MM.1S (cell line): ENCODE measurements around the gene NUDC.

ENCODE experiments used
- DNase-seq: peaks from one replicate; pipeline ENCODE4 v3.0.0-alpha.2; 2015
- H2AFZ ChIP-seq: fragments of 300-600 bp; sonication (generic); 2 replicates; pipeline ENCODE4 v1.6.0; 2016; ENCODE audit warnings: antibody characterized with exemption, low read length
- H3F3A ChIP-seq: fragments of 300-600 bp; sonication (generic); 2 replicates; pipeline ENCODE4 v1.6.1; 2016; ENCODE audit warnings: mild to moderate bottlenecking, antibody characterized with exemption, low read length, moderate library complexity, mixed read lengths; ENCODE audit not compliant: insufficient read depth
- H3K27ac ChIP-seq: fragments of 300-600 bp; sonication (generic); 2 replicates; pipeline ENCODE4 v1.5.1; 2016; ENCODE audit warnings: mild to moderate bottlenecking, low read length
- H3K27me3 ChIP-seq: fragments of 300-600 bp; sonication (generic); replicated peaks from 2 replicates; pipeline ENCODE4 v1.6.0; 2016; ENCODE audit warnings: low read length; ENCODE audit not compliant: insufficient read depth
- H3K36me3 ChIP-seq: fragments of 300-600 bp; sonication (generic); replicated peaks from 2 replicates; pipeline ENCODE4 v1.6.1; 2016; ENCODE audit warnings: mild to moderate bottlenecking, low read length, mixed read lengths; ENCODE audit not compliant: insufficient read depth
- H3K4me1 ChIP-seq: fragments of 300-600 bp; sonication (generic); 2 replicates; pipeline ENCODE4 v1.6.1; 2016; ENCODE audit warnings: low read length, mixed read lengths
- H3K4me2 ChIP-seq: fragments of 300-600 bp; sonication (generic); 2 replicates; pipeline ENCODE4 v1.6.0; 2016; ENCODE audit warnings: low read depth, low read length
- H3K4me3 ChIP-seq: fragments of 300-600 bp; sonication (generic); 2 replicates; pipeline ENCODE4 v1.5.1; 2016; ENCODE audit warnings: low read length, mixed read lengths
- H3K79me2 ChIP-seq: fragments of 300-600 bp; sonication (generic); 2 replicates; pipeline ENCODE4 v1.6.1; 2016; ENCODE audit warnings: mixed run types, low read length, mixed read lengths
- H3K9ac ChIP-seq: fragments of 300-600 bp; sonication (generic); 2 replicates; pipeline ENCODE4 v1.6.1; 2016; ENCODE audit warnings: low read length, mixed read lengths
- H3K9me2 ChIP-seq: fragments of 300-600 bp; sonication (generic); replicated peaks from 2 replicates; pipeline ENCODE4 v1.6.1; 2016; ENCODE audit warnings: mild to moderate bottlenecking, low read length, mixed read lengths; ENCODE audit not compliant: insufficient read depth
- H3K9me3 ChIP-seq: fragments of 300-600 bp; sonication (generic); replicated peaks from 2 replicates; pipeline ENCODE4 v1.6.1; 2016; ENCODE audit warnings: mild to moderate bottlenecking, low read length, mixed read lengths; ENCODE audit not compliant: insufficient read depth
- H4K20me1 ChIP-seq: fragments of 300-600 bp; sonication (generic); 2 replicates; pipeline ENCODE4 v1.6.1; 2016; ENCODE audit warnings: mild to moderate bottlenecking, low read length, moderate library complexity, mixed read lengths; ENCODE audit not compliant: insufficient read depth
- EZH2 ChIP-seq: fragments of 300-600 bp; sonication (generic); optimal IDR thresholded peaks from 2 replicates; pipeline ENCODE3; 2017; ENCODE audit warnings: low read depth, mild to moderate bottlenecking, antibody characterized with exemption, low read length, mixed read lengths
- EZH2phosphoT487 ChIP-seq: fragments of 300-600 bp; sonication (generic); IDR thresholded peaks from 2 replicates; pipeline ENCODE4 v1.6.1; 2018; ENCODE audit warnings: antibody characterized with exemption, low read length
- TF ChIP-seq, protein P1 (sequence below): fragments of 300-600 bp; sonication (generic); IDR thresholded peaks from 2 replicates; pipeline ENCODE4 v1.5.1; 2016; ENCODE audit warnings: antibody characterized with exemption, low read length, mixed read lengths

NUDC gene

GRCh38 chr1:26959270-26959669, 37.7 kb downstream of the NUDC start:
- no peak for DNase-seq
- Histone ChIP-seq H3K27ac (no peak overlapping the region), H3K36me3 (no peaks in the 10 kb centered on the region), H3F3A (peaks cover 4% of the 10 kb centered on the region; the same call in 1 of the 2 replicates), H3K4me2 (peak overlapping the region; percentile 98), H3K4me3 (peak overlapping the region; percentile 98), H4K20me1 (no peaks in the 10 kb centered on the region), H3K9me3 (no peaks in the 10 kb centered on the region), H3K27me3 (peaks cover 7% of the 10 kb centered on the region; the same call in 1 of the 2 replicates), H3K9ac (no peak overlapping the region; the same call in 1 of the 2 replicates), H3K4me1 (peaks cover 4% of the 10 kb centered on the region; the same call in 1 of the 2 replicates), H2AFZ (no peak overlapping the region), H3K9me2 (no peaks in the 10 kb centered on the region), H3K79me2 (peaks cover 5% of the 10 kb centered on the region; the same call in 1 of the 2 replicates)
- TF ChIP-seq EZH2 = no peak
- TF ChIP-seq, protein P1, sequence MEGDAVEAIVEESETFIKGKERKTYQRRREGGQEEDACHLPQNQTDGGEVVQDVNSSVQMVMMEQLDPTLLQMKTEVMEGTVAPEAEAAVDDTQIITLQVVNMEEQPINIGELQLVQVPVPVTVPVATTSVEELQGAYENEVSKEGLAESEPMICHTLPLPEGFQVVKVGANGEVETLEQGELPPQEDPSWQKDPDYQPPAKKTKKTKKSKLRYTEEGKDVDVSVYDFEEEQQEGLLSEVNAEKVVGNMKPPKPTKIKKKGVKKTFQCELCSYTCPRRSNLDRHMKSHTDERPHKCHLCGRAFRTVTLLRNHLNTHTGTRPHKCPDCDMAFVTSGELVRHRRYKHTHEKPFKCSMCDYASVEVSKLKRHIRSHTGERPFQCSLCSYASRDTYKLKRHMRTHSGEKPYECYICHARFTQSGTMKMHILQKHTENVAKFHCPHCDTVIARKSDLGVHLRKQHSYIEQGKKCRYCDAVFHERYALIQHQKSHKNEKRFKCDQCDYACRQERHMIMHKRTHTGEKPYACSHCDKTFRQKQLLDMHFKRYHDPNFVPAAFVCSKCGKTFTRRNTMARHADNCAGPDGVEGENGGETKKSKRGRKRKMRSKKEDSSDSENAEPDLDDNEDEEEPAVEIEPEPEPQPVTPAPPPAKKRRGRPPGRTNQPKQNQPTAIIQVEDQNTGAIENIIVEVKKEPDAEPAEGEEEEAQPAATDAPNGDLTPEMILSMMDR = no peak

GRCh38 chr1:26959722-26960624, 38.4 kb downstream of the NUDC start, which contains the start of gene KDF1:
TSS of gene KDF1 (minus strand) at chr1:26960468. CDS start at chr1:26952380, 8,088 bp downstream.
- no peaks in the 10 kb centered on the region for H4K20me1 ChIP-seq
- H3K36me3 ChIP-seq = no peaks in the 10 kb centered on the region
- no peaks in the 10 kb centered on the region for H3K9me3 ChIP-seq
- TF ChIP-seq, protein P1 = no peak; the same call in 1 of the 2 replicates
- TF ChIP-seq EZH2 (no peak), EZH2phosphoT487 (no peak)
- peaks cover 5% of the 10 kb centered on the region; the same call in 1 of the 2 replicates for H3K79me2 ChIP-seq
- H3K27ac ChIP-seq = no peak within 1 kb of the TSS
- peaks cover 4% of the 10 kb centered on the region; the same call in 1 of the 2 replicates for H3K4me1 ChIP-seq
- peak; percentile 82 for DNase-seq
- H3K9me2 ChIP-seq = no peaks in the 10 kb centered on the region
- H3F3A ChIP-seq = peaks cover 4% of the 10 kb centered on the region; the same call in 1 of the 2 replicates
- H2AFZ ChIP-seq = peak within 1 kb of the TSS; percentile 85
- peak within 1 kb of the TSS; percentile 98 for H3K4me2 ChIP-seq
- peak within 1 kb of the TSS; percentile 98 for H3K4me3 ChIP-seq
- H3K9ac ChIP-seq = peak within 1 kb of the TSS; percentile 73
- peaks cover 7% of the 10 kb centered on the region; the same call in 1 of the 2 replicates for H3K27me3 ChIP-seq

DNA sequence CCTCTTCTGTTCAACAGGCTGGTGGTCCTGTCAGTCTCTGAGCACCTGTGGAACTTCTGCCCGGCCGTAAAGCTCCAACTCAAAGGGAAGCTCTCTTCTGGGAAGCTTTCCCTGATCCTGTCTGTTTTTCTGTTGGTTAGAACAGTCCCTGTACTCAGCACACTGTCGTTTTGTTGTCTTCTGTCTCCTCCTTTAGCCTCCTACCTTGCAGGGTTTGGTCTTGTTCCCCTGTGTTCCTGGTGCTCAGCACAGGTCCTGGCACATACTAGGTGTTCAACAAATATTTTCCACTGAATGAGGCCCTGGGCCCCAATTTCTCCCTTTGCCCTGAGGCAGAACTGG, 39.1 kb downstream of the NUDC start:
- H3K27me3 ChIP-seq = peaks cover 7% of the 10 kb centered on the region; the same call in 1 of the 2 replicates
- H3K4me2 ChIP-seq = peak overlapping the region; percentile 98
- no peak for DNase-seq
- H3K4me3 ChIP-seq = peak overlapping the region; percentile 98
- no peak overlapping the region for H3K27ac ChIP-seq
- peaks cover 4% of the 10 kb centered on the region; the same call in 1 of the 2 replicates for H3F3A ChIP-seq
- H3K9ac ChIP-seq = peak overlapping the region; percentile 73; the same call in 1 of the 2 replicates
- H3K4me1 ChIP-seq = peaks cover 4% of the 10 kb centered on the region; the same call in 1 of the 2 replicates
- TF ChIP-seq EZH2phosphoT487 (no peak), EZH2 (no peak)
- TF ChIP-seq, protein P1 = no peak
- no peaks in the 10 kb centered on the region for H3K36me3 ChIP-seq
- peak overlapping the region; percentile 85 for H2AFZ ChIP-seq
- no peaks in the 10 kb centered on the region for H3K9me3 ChIP-seq
- H4K20me1 ChIP-seq = no peaks in the 10 kb centered on the region
- no peaks in the 10 kb centered on the region for H3K9me2 ChIP-seq
- H3K79me2 ChIP-seq = peaks cover 5% of the 10 kb centered on the region; the same call in 1 of the 2 replicates
